Measurements from ENCODE around the gene USP46. TPM values are rescaled to one million over a fixed set of nuclear protein-coding genes. Genes with fewer than 3 reads are reported as not detected.

USP46 gene, protein sequence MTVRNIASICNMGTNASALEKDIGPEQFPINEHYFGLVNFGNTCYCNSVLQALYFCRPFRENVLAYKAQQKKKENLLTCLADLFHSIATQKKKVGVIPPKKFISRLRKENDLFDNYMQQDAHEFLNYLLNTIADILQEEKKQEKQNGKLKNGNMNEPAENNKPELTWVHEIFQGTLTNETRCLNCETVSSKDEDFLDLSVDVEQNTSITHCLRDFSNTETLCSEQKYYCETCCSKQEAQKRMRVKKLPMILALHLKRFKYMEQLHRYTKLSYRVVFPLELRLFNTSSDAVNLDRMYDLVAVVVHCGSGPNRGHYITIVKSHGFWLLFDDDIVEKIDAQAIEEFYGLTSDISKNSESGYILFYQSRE
- total RNA-seq = 1 to 10 TPM; 4.0 to 5.7 (median 4.9) TPM
- long read RNA-seq, full-length matches to known transcripts = 1 of 3 reads
- long read RNA-seq, partial matches to known transcripts = 2 of 3 reads
- long read RNA-seq, other reads (novel, unspliced or antisense) = 0 of 3 reads

GRCh38 chr4:52659001-52659721 lies at the start of gene USP46:
Gene USP46 (minus strand): TSS chr4:52659301. CDS start chr4:52659150, 151 bp downstream.
- peak within 1 kb of the TSS; percentile 72 to 78 (median 77) for H3K4me3 ChIP-seq
- H3K36me3 ChIP-seq = no peaks in the 10 kb centered on the region
- WGBS (ENCODE audit: insufficient coverage, low coverage, low lambda C conversion rate, missing lambda C conversion rate) = under 1% methylated on average over 33 of the region's 94 CpGs
- ATAC-seq (peak; percentile 90 to 95 (median 92)), DNase-seq (peak; percentile 85 to 87 (median 86))
- H3K9me3 ChIP-seq = no peaks in the 10 kb centered on the region
- H3K27ac ChIP-seq = peak within 1 kb of the TSS; percentile 88 to 97 (median 96)
- peaks cover 0 to 7% (median 0%) of the 10 kb centered on the region in 4 donors for H3K4me1 ChIP-seq
- intact Hi-C loops (cut with DNase I) = no loop called here
- H3K27me3 ChIP-seq = no peaks in the 10 kb centered on the region
- TF ChIP-seq POLR2A (IDR thresholded peaks at IDR 0.05) = peak; percentile 86
- TF ChIP-seq, protein P1, sequence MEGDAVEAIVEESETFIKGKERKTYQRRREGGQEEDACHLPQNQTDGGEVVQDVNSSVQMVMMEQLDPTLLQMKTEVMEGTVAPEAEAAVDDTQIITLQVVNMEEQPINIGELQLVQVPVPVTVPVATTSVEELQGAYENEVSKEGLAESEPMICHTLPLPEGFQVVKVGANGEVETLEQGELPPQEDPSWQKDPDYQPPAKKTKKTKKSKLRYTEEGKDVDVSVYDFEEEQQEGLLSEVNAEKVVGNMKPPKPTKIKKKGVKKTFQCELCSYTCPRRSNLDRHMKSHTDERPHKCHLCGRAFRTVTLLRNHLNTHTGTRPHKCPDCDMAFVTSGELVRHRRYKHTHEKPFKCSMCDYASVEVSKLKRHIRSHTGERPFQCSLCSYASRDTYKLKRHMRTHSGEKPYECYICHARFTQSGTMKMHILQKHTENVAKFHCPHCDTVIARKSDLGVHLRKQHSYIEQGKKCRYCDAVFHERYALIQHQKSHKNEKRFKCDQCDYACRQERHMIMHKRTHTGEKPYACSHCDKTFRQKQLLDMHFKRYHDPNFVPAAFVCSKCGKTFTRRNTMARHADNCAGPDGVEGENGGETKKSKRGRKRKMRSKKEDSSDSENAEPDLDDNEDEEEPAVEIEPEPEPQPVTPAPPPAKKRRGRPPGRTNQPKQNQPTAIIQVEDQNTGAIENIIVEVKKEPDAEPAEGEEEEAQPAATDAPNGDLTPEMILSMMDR (IDR thresholded peaks at IDR 0.05) = no peak

- intact Hi-C loops (cut with DNase I) = no loop called here
- Histone ChIP-seq H3K36me3 (no peaks in the 10 kb centered on the region), H3K27me3 (no peaks in the 10 kb centered on the region), H3K27ac (no peak overlapping the region), H3K4me1 (no peaks in the 10 kb centered on the region), H3K9me3 (no peaks in the 10 kb centered on the region), H3K4me3 (no peak overlapping the region)
- DNase-seq = no peak
- no peak for ATAC-seq
- TF ChIP-seq POLR2A (IDR thresholded peaks at IDR 0.05) = no peak
- TF ChIP-seq, protein P1 (IDR thresholded peaks at IDR 0.05) = no peak
- WGBS (ENCODE audit: insufficient coverage, low coverage, low lambda C conversion rate, missing lambda C conversion rate) = 75% methylated on average over 3 of the region's 3 CpGs
Observed at GRCh38 chr4:52704661-52705060, 45.6 kb upstream of the USP46 start.

- TF ChIP-seq, protein P1 (IDR thresholded peaks at IDR 0.05) = no peak
- TF ChIP-seq POLR2A (IDR thresholded peaks at IDR 0.05) = no peak
- no peaks in the 10 kb centered on the region for H3K4me1 ChIP-seq
- intact Hi-C loops (cut with DNase I) = no loop called here
- H3K36me3 ChIP-seq = no peaks in the 10 kb centered on the region
- no peaks in the 10 kb centered on the region for H3K27me3 ChIP-seq
- peak in 2 of 4 donors; percentile 74 to 77 for ATAC-seq
- H3K27ac ChIP-seq = no peak overlapping the region
- no peaks in the 10 kb centered on the region for H3K9me3 ChIP-seq
- no peak overlapping the region for H3K4me3 ChIP-seq
- no peak for DNase-seq
- WGBS (ENCODE audit: insufficient coverage, low coverage, low lambda C conversion rate, missing lambda C conversion rate) = 20% methylated on average over 1 of the region's 1 CpG
Observed at GRCh38 chr4:52704133-52704532, 45.0 kb upstream of the USP46 start.

GRCh38 chr4:52701207-52701606 lies 42.1 kb upstream of the USP46 start:
- TF ChIP-seq, protein P1 (IDR thresholded peaks at IDR 0.05) = no peak
- no peak for TF ChIP-seq POLR2A (IDR thresholded peaks at IDR 0.05)
- intact Hi-C loops (cut with DNase I) = no loop called here
- Histone ChIP-seq H3K9me3 (no peaks in the 10 kb centered on the region), H3K27ac (no peak overlapping the region), H3K4me1 (no peaks in the 10 kb centered on the region), H3K36me3 (no peaks in the 10 kb centered on the region), H3K27me3 (no peaks in the 10 kb centered on the region), H3K4me3 (no peak overlapping the region)
- ATAC-seq (no peak), DNase-seq (no peak)
- WGBS (ENCODE audit: insufficient coverage, low coverage, low lambda C conversion rate, missing lambda C conversion rate) = 78% methylated on average over 3 of the region's 3 CpGs
